K562 (cell line): ENCODE measurements around the gene HEMK1. TPM values are rescaled to one million over a fixed set of nuclear protein-coding genes. Genes with fewer than 3 reads are reported as not detected.

Source experiments
- ETV5 ChIP-seq: sonication (generic); formaldehyde crosslinking; IDR thresholded peaks from 2 replicates; pipeline ENCODE4 v1.4.0; 2020; ENCODE audit warnings: low read depth, mild to moderate bottlenecking, missing genetic modification reagents
- HMGN3 ChIP-seq: IDR thresholded peaks from 2 replicates; pipeline ENCODE4 v1.6.1; 2011; ENCODE audit warnings: borderline replicate concordance, low read depth, mild to moderate bottlenecking, mixed read lengths, low read length; ENCODE audit not compliant: insufficient read length; ENCODE audit errors: extremely low read depth
- JUND ChIP-seq, 2 experiments: IDR thresholded peaks; 2 replicates in 1 of 2; 3 replicates in 1 of 2; pipeline ENCODE4 v1.6.1; 2011; ENCODE audit warnings: borderline replicate concordance in 2 of 2, low read depth in 2 of 2, low read length in 2 of 2, improper control_type of control experiment in 1 of 2, missing biosample characterization in 1 of 2, missing genetic modification characterization in 1 of 2, missing genetic modification reagents in 1 of 2
- MAFG ChIP-seq: fragments of 450-650 bp; conservative IDR thresholded peaks from 2 replicates; pipeline ENCODE4 v1.6.1; 2016; ENCODE audit warnings: missing genetic modification characterization, missing compliant biosample characterization
- POLR2A ChIP-seq: fragments of 450-650 bp; conservative IDR thresholded peaks from 2 replicates; pipeline ENCODE4 v1.6.1; 2016
- POLR2AphosphoS2 ChIP-seq: IDR thresholded peaks from 2 replicates; pipeline ENCODE4 v1.6.1; 2012; ENCODE audit warnings: low read length, improper control_type of control experiment
- RBM34 ChIP-seq: fragments of 200-400 bp; formaldehyde crosslinking; IDR thresholded peaks from 2 replicates; pipeline ENCODE4 v1.6.1; 2018; ENCODE audit warnings: low read length, borderline replicate concordance; ENCODE audit not compliant: insufficient read depth
- SMAD4 ChIP-seq: fragments of 250-450 bp; sonication (Bioruptor Pico); conservative IDR thresholded peaks from 2 replicates; pipeline ENCODE4 v1.8.0; 2021; ENCODE audit warnings: inconsistent platforms, mild to moderate bottlenecking, moderate library complexity
- polyA plus RNA-seq, 8 experiments: library from polyadenylated mRNA; depleted of rRNA in 4 of 8; stranded (reverse) in 5 of 8; unstranded in 3 of 8; fragments of >200 nt; fragmentation: Nextera tagmentation in 2 of 8; fragmentation: Illumina TruSeq in 1 of 8; extraction: Ambion mirVana in 2 of 8; extraction: Trizol in 1 of 8; gene quantifications; 2 replicates each; pipeline versions ENCODE4 v1.2.1 to v1.2.3, GENCODE V29; 2011 to 2014; ENCODE audit warnings: inconsistent platforms in 1 of 8, missing spikeins in 1 of 8
- total RNA-seq, 7 experiments: library from RNA; depleted of rRNA in 6 of 7; stranded (reverse); fragments of >200 nt in 6 of 7; fragmentation: Illumina TruSeq in 2 of 7; extraction: Trizol in 2 of 7; gene quantifications; 2 replicates each; pipeline versions ENCODE4 v1.2.1 to v1.2.3, GENCODE V29; 2011 to 2021; ENCODE audit warnings: low replicate concordance in 1 of 7
- TF ChIP-seq, protein P1 (sequence below): sonication (generic); formaldehyde crosslinking; IDR thresholded peaks from 2 replicates; pipeline ENCODE4 v1.8.0; 2022; ENCODE audit warnings: missing genetic modification reagents, mild to moderate bottlenecking, borderline replicate concordance
- TF ChIP-seq, protein P2 (sequence below): fragments of 250-450 bp; sonication (Bioruptor Pico); IDR thresholded peaks from 2 replicates; pipeline ENCODE4 v1.5.0; 2021; ENCODE audit warnings: mild to moderate bottlenecking, borderline replicate concordance
- TF ChIP-seq, protein P3 (sequence below): fragments of 450-650 bp; IDR thresholded peaks from 2 replicates; pipeline ENCODE4 v1.7.1; 2018; ENCODE audit warnings: mild to moderate bottlenecking, low read depth; ENCODE audit not compliant: partially characterized antibody
- TF ChIP-seq, protein P4 (sequence below): fragments of 450-650 bp; IDR thresholded peaks from 2 replicates; pipeline ENCODE4 v1.6.1; 2016; ENCODE audit warnings: missing biosample characterization, missing genetic modification characterization
- TF ChIP-seq, protein P5 (sequence below), 2 experiments: IDR thresholded peaks in 1 of 2; conservative IDR thresholded peaks in 1 of 2; 2 replicates each; pipeline ENCODE4 v1.6.1; 2016; ENCODE audit warnings: low read depth in 2 of 2, mild to moderate bottlenecking in 1 of 2, missing compliant biosample characterization in 1 of 2, missing genetic modification characterization in 1 of 2, moderate library complexity in 1 of 2

The HEMK1 gene
- total and polyA plus RNA-seq, 9 of the 15 experiments (the other 6 are each of a cell fraction or from before 2014, with no cell fraction given): 2.0 to 16.8 (median 11.4) TPM

DNA sequence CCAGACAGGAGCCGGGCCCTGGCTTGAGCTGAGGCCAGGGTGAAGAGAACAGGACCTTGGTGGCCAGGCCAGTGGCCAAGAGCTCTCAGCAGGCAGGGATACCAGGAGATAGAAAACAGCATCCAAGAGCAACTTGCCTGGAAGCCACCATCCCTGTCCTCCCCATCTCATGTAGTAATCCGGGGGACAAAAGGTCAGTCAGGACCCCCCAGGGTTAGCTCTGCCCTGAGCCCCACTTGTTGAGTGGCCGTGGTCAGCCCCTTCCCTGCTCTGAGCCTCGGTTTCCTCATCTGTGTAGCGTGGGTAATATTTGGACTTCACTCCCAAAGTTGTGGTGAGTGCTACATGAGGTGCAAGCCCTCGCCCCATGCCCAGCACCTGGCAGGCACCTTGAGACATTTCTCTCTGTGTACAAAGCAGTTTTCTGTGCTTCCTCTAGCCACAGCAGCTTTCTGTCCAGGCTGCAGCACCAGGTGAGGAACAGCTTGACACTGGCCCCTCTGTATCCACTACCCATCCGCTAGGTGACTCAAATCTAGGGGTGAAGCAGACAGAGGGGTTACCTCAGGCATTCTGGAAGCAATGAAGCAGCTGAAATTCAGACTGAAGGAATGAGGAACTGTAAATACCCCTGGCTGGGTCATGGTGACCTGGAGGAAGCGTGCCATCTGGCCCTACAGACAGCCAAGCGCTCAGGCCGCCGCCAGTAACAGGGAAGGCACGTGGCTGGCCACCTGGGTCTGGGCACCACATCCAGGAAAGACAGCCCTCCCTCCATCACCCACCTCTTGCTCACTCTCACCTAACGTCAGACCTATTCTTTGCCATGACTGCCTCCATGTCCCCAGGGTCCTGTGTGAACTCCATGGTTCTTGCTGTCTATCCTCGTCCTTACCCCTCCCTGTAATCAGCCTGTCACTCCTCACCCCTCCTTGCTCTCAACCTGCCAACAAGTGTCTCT, 35.6 kb downstream of the HEMK1 start (continued):
- TF ChIP-seq, protein P1, sequence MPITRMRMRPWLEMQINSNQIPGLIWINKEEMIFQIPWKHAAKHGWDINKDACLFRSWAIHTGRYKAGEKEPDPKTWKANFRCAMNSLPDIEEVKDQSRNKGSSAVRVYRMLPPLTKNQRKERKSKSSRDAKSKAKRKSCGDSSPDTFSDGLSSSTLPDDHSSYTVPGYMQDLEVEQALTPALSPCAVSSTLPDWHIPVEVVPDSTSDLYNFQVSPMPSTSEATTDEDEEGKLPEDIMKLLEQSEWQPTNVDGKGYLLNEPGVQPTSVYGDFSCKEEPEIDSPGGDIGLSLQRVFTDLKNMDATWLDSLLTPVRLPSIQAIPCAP (CRISPR knock-in tag): no peak
- 0 out of 2 replicates have a peak, but pooled peaks have one; percentile 46 for TF ChIP-seq SMAD4 (CRISPR knock-in tag)
- TF ChIP-seq MAFG (tag): no peak
- TF ChIP-seq, protein P2, sequence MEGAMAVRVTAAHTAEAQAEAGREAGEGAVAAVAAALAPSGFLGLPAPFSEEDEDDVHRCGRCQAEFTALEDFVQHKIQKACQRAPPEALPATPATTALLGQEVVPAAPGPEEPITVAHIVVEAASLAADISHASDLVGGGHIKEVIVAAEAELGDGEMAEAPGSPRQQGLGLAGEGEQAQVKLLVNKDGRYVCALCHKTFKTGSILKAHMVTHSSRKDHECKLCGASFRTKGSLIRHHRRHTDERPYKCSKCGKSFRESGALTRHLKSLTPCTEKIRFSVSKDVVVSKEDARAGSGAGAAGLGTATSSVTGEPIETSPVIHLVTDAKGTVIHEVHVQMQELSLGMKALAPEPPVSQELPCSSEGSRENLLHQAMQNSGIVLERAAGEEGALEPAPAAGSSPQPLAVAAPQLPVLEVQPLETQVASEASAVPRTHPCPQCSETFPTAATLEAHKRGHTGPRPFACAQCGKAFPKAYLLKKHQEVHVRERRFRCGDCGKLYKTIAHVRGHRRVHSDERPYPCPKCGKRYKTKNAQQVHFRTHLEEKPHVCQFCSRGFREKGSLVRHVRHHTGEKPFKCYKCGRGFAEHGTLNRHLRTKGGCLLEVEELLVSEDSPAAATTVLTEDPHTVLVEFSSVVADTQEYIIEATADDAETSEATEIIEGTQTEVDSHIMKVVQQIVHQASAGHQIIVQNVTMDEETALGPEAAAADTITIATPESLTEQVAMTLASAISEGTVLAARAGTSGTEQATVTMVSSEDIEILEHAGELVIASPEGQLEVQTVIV (CRISPR knock-in tag): 0 out of 2 replicates have a peak, but pooled peaks have one; percentile 47
- peak; percentile 74 for TF ChIP-seq HMGN3
- no peak for TF ChIP-seq RBM34
- TF ChIP-seq, protein P3, sequence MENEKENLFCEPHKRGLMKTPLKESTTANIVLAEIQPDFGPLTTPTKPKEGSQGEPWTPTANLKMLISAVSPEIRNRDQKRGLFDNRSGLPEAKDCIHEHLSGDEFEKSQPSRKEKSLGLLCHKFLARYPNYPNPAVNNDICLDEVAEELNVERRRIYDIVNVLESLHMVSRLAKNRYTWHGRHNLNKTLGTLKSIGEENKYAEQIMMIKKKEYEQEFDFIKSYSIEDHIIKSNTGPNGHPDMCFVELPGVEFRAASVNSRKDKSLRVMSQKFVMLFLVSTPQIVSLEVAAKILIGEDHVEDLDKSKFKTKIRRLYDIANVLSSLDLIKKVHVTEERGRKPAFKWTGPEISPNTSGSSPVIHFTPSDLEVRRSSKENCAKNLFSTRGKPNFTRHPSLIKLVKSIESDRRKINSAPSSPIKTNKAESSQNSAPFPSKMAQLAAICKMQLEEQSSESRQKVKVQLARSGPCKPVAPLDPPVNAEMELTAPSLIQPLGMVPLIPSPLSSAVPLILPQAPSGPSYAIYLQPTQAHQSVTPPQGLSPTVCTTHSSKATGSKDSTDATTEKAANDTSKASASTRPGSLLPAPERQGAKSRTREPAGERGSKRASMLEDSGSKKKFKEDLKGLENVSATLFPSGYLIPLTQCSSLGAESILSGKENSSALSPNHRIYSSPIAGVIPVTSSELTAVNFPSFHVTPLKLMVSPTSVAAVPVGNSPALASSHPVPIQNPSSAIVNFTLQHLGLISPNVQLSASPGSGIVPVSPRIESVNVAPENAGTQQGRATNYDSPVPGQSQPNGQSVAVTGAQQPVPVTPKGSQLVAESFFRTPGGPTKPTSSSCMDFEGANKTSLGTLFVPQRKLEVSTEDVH: peak; percentile 11
- peak; percentile 96 for TF ChIP-seq POLR2AphosphoS2
- TF ChIP-seq JUND (IDR thresholded peaks at IDR 0.05; ENCODE audit: borderline replicate concordance, low read depth, low read length): no peak
- TF ChIP-seq JUND (tag; IDR thresholded peaks at IDR 0.05; ENCODE audit: borderline replicate concordance, low read depth, low read length): no peak; the same call in 2 of the 3 replicates
- TF ChIP-seq, protein P4, sequence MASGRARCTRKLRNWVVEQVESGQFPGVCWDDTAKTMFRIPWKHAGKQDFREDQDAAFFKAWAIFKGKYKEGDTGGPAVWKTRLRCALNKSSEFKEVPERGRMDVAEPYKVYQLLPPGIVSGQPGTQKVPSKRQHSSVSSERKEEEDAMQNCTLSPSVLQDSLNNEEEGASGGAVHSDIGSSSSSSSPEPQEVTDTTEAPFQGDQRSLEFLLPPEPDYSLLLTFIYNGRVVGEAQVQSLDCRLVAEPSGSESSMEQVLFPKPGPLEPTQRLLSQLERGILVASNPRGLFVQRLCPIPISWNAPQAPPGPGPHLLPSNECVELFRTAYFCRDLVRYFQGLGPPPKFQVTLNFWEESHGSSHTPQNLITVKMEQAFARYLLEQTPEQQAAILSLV (tag): no peak
- TF ChIP-seq, protein P5, sequence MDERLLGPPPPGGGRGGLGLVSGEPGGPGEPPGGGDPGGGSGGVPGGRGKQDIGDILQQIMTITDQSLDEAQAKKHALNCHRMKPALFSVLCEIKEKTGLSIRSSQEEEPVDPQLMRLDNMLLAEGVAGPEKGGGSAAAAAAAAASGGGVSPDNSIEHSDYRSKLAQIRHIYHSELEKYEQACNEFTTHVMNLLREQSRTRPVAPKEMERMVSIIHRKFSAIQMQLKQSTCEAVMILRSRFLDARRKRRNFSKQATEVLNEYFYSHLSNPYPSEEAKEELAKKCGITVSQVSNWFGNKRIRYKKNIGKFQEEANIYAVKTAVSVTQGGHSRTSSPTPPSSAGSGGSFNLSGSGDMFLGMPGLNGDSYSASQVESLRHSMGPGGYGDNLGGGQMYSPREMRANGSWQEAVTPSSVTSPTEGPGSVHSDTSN (CRISPR knock-in tag; IDR thresholded peaks at IDR 0.05; ENCODE audit: low read depth): no peak
- TF ChIP-seq, protein P5 (tag; conservative IDR thresholded peaks at IDR 0.05; ENCODE audit: low read depth): no peak
- TF ChIP-seq POLR2A: peak; percentile 69
- 0 out of 2 replicates have a peak, but pooled peaks have one; percentile 11 for TF ChIP-seq ETV5 (CRISPR knock-in tag)
